Keratinocyte (primary cell): ENCODE data around the gene LSM12.

Experiments used
- CTCF ChIP-seq, 3 experiments: IDR thresholded peaks in 1 of 3; conservative IDR thresholded peaks in 1 of 3; optimal IDR thresholded peaks in 1 of 3; 2 replicates in 2 of 3; 3 replicates in 1 of 3; pipeline versions ENCODE3 to v1.5.1; 2011; ENCODE audit warnings: low read length in 3 of 3, mild to moderate bottlenecking in 3 of 3, moderate library complexity in 2 of 3, control low read depth in 1 of 3, inconsistent platforms in 1 of 3; ENCODE audit not compliant: insufficient read depth in 2 of 3; ENCODE audit errors: extremely low read depth in 1 of 3
- EZH2 ChIP-seq: IDR thresholded peaks from one replicate; pipeline ENCODE4 v1.6.1; 2012; ENCODE audit warnings: inconsistent platforms, mild to moderate bottlenecking, low read length, moderate library complexity

GRCh38 chr17:44063704-44064639 is 2.5 kb downstream of the LSM12 start:
- TF ChIP-seq CTCF (optimal IDR thresholded peaks at IDR 0.05 in 1 of 3, IDR thresholded peaks at IDR 0.05 in 1 of 3, conservative IDR thresholded peaks at IDR 0.05 in 1 of 3; ENCODE audit: extremely low read depth in 1 of 3, insufficient read depth in 2 of 3, low read length in 3 of 3) (no peak), EZH2 (no peak)
